ENCODE results near the gene SENP3.

Gene SENP3

GRCh38 chr17:7561589-7562207 is at the start of gene SENP3:
Gene SENP3, plus strand, starts transcription at chr17:7561919. Its CDS starts 1,158 bp downstream, at chr17:7563077.
- peak; percentile 93 for DNase-seq

- no peak for DNase-seq
Measured at GRCh38 chr17:7512105-7512504, 49.6 kb upstream of the SENP3 start.

- no peak for DNase-seq
Measured at GRCh38 chr17:7512824-7513540, 48.7 kb upstream of the SENP3 start.

GRCh38 chr17:7513850-7514419 is 47.8 kb upstream of the SENP3 start:
- DNase-seq, result no peak

- no peak for DNase-seq
Measured at GRCh38 chr17:7515911-7516610, 45.7 kb upstream of the SENP3 start.

GRCh38 chr17:7523033-7523432 is 38.7 kb upstream of the SENP3 start:
- DNase-seq, result no peak

GRCh38 chr17:7528842-7529241 is 32.9 kb upstream of the SENP3 start:
- DNase-seq, result no peak

GRCh38 chr17:7530023-7530900 is 31.5 kb upstream of the SENP3 start:
- DNase-seq, result no peak

- DNase-seq, result no peak
Measured at GRCh38 chr17:7538050-7538449, 23.7 kb upstream of the SENP3 start.

- no peak for DNase-seq
Measured at GRCh38 chr17:7538891-7539545, 22.7 kb upstream of the SENP3 start.

GRCh38 chr17:7541074-7541621 is 20.6 kb upstream of the SENP3 start:
- no peak for DNase-seq

GRCh38 chr17:7544911-7545310 is 16.8 kb upstream of the SENP3 start:
- DNase-seq, result no peak

- DNase-seq, result peak; percentile 75
Measured at GRCh38 chr17:7548585-7549400, 12.9 kb upstream of the SENP3 start, which contains the start of gene TNFSF12. Gene TNFSF12, plus strand, starts transcription at chr17:7549058. Its CDS starts 96 bp downstream, at chr17:7549154.

GRCh38 chr17:7549401-7550055 is 12.2 kb upstream of the SENP3 start:
- no peak for DNase-seq

- DNase-seq, result no peak
Measured at GRCh38 chr17:7550344-7550743, 11.4 kb upstream of the SENP3 start.

GRCh38 chr17:7551396-7551795 is 10.3 kb upstream of the SENP3 start:
- DNase-seq, result no peak

GRCh38 chr17:7552621-7553051 is 9.1 kb upstream of the SENP3 start:
- no peak for DNase-seq

- DNase-seq, result no peak
Measured at GRCh38 chr17:7553356-7553755, 8.4 kb upstream of the SENP3 start.

GRCh38 chr17:7555320-7555948 is 6.3 kb upstream of the SENP3 start:
- DNase-seq, result no peak

- DNase-seq, result no peak
Measured at GRCh38 chr17:7556627-7557026, 5.1 kb upstream of the SENP3 start.
